Activated CD4-positive, CD25-positive, alpha-beta regulatory T cell treated with anti-CD3 and anti-CD28 coated beads, Interleukin-2, amount 50 U/mL, for 72 hours (primary cell): ENCODE measurements around the gene SLC39A13.

Experiments
- DNase-seq: peaks from one replicate; pipeline ENCODE4 v3.0.0; 2021

SLC39A13 gene

DNA sequence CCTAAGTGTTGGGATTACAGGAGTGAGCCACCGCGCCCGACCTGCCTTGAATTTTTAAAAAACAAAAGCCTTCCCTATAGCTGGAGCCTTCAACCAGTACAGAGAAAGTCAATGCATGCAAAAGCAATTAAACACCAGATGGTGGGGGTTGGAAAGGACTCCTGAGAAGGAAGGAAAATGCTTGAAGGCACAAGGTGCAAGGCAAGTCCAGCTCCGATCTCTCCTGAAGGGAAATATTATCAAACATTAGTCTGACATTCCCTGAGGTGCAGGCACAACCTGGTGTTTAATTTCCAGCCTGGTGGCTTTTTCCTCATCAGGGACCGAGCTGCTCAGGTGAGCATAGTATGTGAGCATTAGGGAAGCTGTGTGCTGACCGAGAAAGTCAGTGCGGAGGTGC is 53.5 kb downstream of the SLC39A13 start:
- DNase-seq = no peak

GRCh38 chr11:47464483-47464882 is 56.1 kb downstream of the SLC39A13 start:
- no peak for DNase-seq
